Measurements from ENCODE around the gene NPR3. TPM values are rescaled to one million over a fixed set of nuclear protein-coding genes. Genes with fewer than 3 reads are reported as not detected.

Gene NPR3
- total and polyA plus RNA-seq, 2 of the 8 experiments (the other 6 are each of a cell fraction or from before 2014, with no cell fraction given) = not detected

- Histone ChIP-seq H3K14ac (ENCODE audit: insufficient read length) (no peak overlapping the region), H3K4me3 (ENCODE audit: extremely low read depth in 1 of 4, insufficient read depth in 2 of 4, low read depth in 3 of 4, low read length in 4 of 4) (no peak overlapping the region), H3K27ac (ENCODE audit: low read depth, low read length) (no peak overlapping the region), H2BK20ac (ENCODE audit: low read length) (no peak overlapping the region), H3K27me3 (replicated peaks in 1 of 4; ENCODE audit: control insufficient read depth in 3 of 4, extremely low read depth in 1 of 4, insufficient read depth in 3 of 4, low read length in 3 of 4) (no peaks in the 10 kb centered on the region), H3K4me2 (ENCODE audit: insufficient read depth in 1 of 2, low read depth in 2 of 2, low read length in 2 of 2) (no peak overlapping the region), H2BK5ac (ENCODE audit: low read depth, low read length) (no peak overlapping the region), H2BK15ac (ENCODE audit: low read length) (no peak overlapping the region), H4K5ac (ENCODE audit: insufficient read length, low read depth, low read length) (no peak overlapping the region), H4K91ac (replicated peaks; ENCODE audit: insufficient read length, low read length) (no peak overlapping the region), H3K36me3 (ENCODE audit: control insufficient read depth in 2 of 4, insufficient read depth in 4 of 4, low read length in 3 of 4) (no peaks in the 10 kb centered on the region), H3K18ac (ENCODE audit: extremely low read depth, low read length) (no peak overlapping the region), H3K79me2 (ENCODE audit: control insufficient read depth in 1 of 2, insufficient read depth in 2 of 2, low read length in 2 of 2) (no peaks in the 10 kb centered on the region), H2AK5ac (ENCODE audit: low read depth, low read length) (no peak overlapping the region), H3K4ac (replicated peaks; ENCODE audit: insufficient read length, low read depth, low read length) (no peak overlapping the region), H3K23ac (ENCODE audit: insufficient read length) (no peak overlapping the region), H2AFZ (ENCODE audit: low read length) (no peak overlapping the region), H3K9me3 (ENCODE audit: insufficient read depth in 2 of 2, low read depth in 1 of 2, low read length in 1 of 2) (no peaks in the 10 kb centered on the region), H3K4me1 (replicated peaks in 1 of 4; ENCODE audit: control insufficient read depth in 3 of 4, insufficient read depth in 4 of 4, low read length in 3 of 4) (no peaks in the 10 kb centered on the region), H4K20me1 (replicated peaks in 1 of 2; ENCODE audit: control insufficient read depth in 1 of 2, insufficient read depth in 2 of 2, low read length in 2 of 2) (no peaks in the 10 kb centered on the region), H2BK120ac (replicated peaks; ENCODE audit: low read depth, low read length) (no peak overlapping the region), H2BK12ac (ENCODE audit: low read depth, low read length) (no peak overlapping the region), H3K23me2 (ENCODE audit: low read depth, low read length) (no peaks in the 10 kb centered on the region; the same call in 1 of the 2 replicates), H3K9ac (replicated peaks in 1 of 4; ENCODE audit: extremely low read depth in 1 of 4, low read depth in 3 of 4, low read length in 3 of 4) (no peak overlapping the region), H3K56ac (replicated peaks; ENCODE audit: insufficient read length, low read depth, low read length) (no peak overlapping the region), H4K8ac (ENCODE audit: extremely low read depth, insufficient read depth, low read length) (no peak overlapping the region), H3K79me1 (ENCODE audit: low read depth, low read length) (no peaks in the 10 kb centered on the region)
- DNase-seq (ENCODE audit: low read depth in 1 of 2, low spot score in 2 of 2) (no peak), FAIRE-seq (no peak)
- POLR2A ChIA-PET (ENCODE audit: partially characterized antibody) = no interaction called here
- CTCF ChIA-PET (ENCODE audit: partially characterized antibody) = no interaction called here
- TF ChIP-seq RBBP5 (IDR thresholded peaks at IDR 0.05; ENCODE audit: borderline replicate concordance, low read depth, low read length) = no peak
- no peak for TF ChIP-seq ASH2L (IDR thresholded peaks at IDR 0.05; ENCODE audit: low read length)
- TF ChIP-seq ATF2 (IDR thresholded peaks at IDR 0.05; ENCODE audit: low read length) = no peak
- no peak for TF ChIP-seq JUN (IDR thresholded peaks at IDR 0.05; ENCODE audit: low read depth, low read length)
- TF ChIP-seq POLR2AphosphoS5 (IDR thresholded peaks at IDR 0.05; ENCODE audit: low read depth, low read length) = no peak
- TF ChIP-seq TAF7 (optimal IDR thresholded peaks at IDR 0.05; ENCODE audit: borderline replicate concordance, low read depth, low read length) = no peak
- no peak for TF ChIP-seq MAX (IDR thresholded peaks at IDR 0.05)
- no peak for TF ChIP-seq EP300 (IDR thresholded peaks at IDR 0.05; ENCODE audit: borderline replicate concordance in 1 of 2, low read depth in 2 of 2, low read length in 2 of 2)
- TF ChIP-seq JUND (IDR thresholded peaks at IDR 0.05; ENCODE audit: low read length) = no peak
Measured at GRCh38 chr5:32833663-32834062, 122.5 kb downstream of the NPR3 start.

All from H1 (cell line).